ENCODE results near the gene SNX1. TPM values are rescaled to one million over a fixed set of nuclear protein-coding genes. Genes with fewer than 3 reads are reported as not detected.

SNX1 gene
- total RNA-seq, 1 donor from 2014 or later, result 33.8 TPM

Other genes starting within 250 kb of the SNX1 start
- 2.4 TPM for gene DAPK2, start 49.5 kb upstream of the SNX1 start, total RNA-seq
- 2.4 TPM for gene CIAO2A, start 2.1 kb upstream of the SNX1 start, total RNA-seq
- gene SNX22, start 55.7 kb downstream of the SNX1 start, total RNA-seq, result 0.53 TPM
- 674 TPM for gene PPIB, start 67.0 kb downstream of the SNX1 start, total RNA-seq

Data from ascending aorta (tissue), 1 donor.